ENCODE results near the gene IL7R. TPM values are rescaled to one million over a fixed set of nuclear protein-coding genes. Genes with fewer than 3 reads are reported as not detected.

The IL7R gene
- total RNA-seq, 1 donor from 2014 or later: not detected

DNA sequence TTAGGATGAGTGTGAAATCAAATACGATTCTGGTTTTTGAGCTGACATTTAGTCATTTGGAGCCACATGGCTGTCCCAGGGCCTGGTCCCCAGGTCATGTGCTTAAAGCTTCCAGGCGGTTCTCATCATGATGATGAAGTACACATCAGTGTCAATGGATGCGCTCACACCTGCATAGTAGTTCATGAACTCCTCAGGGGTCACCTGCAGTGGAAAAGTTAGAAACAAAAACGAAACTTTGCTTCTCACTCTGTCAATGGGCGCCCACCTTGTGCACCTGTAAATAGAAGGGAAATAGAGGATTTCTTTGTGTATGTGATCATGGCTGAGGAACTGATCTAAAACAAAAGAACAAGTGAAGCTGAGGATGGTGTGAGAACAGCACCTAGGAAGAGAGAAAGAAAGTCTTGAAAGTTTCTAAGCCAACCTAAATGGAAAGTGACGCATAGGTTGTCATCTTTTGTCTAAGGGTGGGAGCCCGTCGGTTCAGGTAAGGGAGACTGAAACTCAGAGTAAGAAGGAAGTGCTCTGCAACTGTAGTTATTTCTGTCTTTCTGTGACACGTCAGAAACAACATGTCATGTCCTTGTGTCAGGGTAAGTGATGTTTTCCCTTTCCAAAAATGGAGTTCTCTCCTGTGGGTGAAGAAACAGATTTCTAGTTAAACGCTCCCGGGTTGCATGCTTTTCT lies 47.9 kb downstream of the IL7R start:
- no peak for DNase-seq (ENCODE audit: low spot score, unreplicated experiment)
- H3K27me3 Mint-ChIP-seq: no peaks in the 10 kb centered on the region
- TF ChIP-seq, protein P1, sequence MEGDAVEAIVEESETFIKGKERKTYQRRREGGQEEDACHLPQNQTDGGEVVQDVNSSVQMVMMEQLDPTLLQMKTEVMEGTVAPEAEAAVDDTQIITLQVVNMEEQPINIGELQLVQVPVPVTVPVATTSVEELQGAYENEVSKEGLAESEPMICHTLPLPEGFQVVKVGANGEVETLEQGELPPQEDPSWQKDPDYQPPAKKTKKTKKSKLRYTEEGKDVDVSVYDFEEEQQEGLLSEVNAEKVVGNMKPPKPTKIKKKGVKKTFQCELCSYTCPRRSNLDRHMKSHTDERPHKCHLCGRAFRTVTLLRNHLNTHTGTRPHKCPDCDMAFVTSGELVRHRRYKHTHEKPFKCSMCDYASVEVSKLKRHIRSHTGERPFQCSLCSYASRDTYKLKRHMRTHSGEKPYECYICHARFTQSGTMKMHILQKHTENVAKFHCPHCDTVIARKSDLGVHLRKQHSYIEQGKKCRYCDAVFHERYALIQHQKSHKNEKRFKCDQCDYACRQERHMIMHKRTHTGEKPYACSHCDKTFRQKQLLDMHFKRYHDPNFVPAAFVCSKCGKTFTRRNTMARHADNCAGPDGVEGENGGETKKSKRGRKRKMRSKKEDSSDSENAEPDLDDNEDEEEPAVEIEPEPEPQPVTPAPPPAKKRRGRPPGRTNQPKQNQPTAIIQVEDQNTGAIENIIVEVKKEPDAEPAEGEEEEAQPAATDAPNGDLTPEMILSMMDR (IDR thresholded peaks at IDR 0.05; ENCODE audit: unreplicated experiment): no peak

DNA sequence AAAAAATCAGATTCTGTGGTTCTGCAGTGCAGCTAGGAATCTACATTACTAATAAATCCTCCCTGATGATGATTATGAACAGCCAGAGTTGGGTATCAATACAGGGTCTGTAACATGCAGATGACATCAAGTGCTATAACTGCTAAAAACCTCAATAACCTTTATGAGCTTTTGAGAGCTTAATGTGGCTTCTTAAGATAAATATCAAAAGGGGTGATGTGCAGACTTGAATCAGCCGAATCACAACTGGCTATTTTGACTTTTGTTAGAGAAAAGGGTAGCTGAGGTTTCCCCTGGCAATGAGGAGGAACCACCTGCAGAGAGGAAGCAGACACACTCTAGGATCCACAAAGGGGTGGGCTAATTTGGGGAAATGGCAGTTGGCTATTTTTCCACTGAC lies 51.5 kb downstream of the IL7R start:
- no peak for DNase-seq (ENCODE audit: low spot score, unreplicated experiment)
- H3K9me3 Mint-ChIP-seq (ENCODE audit: low read depth): peaks cover 22% of the 10 kb centered on the region
- TF ChIP-seq, protein P1 (IDR thresholded peaks at IDR 0.05; ENCODE audit: unreplicated experiment): no peak
- H3K4me1 Mint-ChIP-seq (ENCODE audit: low read depth): no peaks in the 10 kb centered on the region
- peaks cover 2% of the 10 kb centered on the region for H3K36me3 Mint-ChIP-seq (ENCODE audit: insufficient read depth)
- H3K27me3 Mint-ChIP-seq: no peaks in the 10 kb centered on the region
- no peak overlapping the region for H3K4me3 Mint-ChIP-seq (ENCODE audit: low read depth)
- H3K27ac Mint-ChIP-seq: no peak overlapping the region

More for the DNA sequence above, 47.9 kb downstream of the IL7R start:
- Mint-ChIP-seq H3K27ac (no peak overlapping the region), H3K36me3 (ENCODE audit: insufficient read depth) (no peaks in the 10 kb centered on the region), H3K9me3 (ENCODE audit: low read depth) (peaks cover 7% of the 10 kb centered on the region), H3K4me3 (ENCODE audit: low read depth) (no peak overlapping the region), H3K4me1 (ENCODE audit: low read depth) (no peaks in the 10 kb centered on the region)

DNA sequence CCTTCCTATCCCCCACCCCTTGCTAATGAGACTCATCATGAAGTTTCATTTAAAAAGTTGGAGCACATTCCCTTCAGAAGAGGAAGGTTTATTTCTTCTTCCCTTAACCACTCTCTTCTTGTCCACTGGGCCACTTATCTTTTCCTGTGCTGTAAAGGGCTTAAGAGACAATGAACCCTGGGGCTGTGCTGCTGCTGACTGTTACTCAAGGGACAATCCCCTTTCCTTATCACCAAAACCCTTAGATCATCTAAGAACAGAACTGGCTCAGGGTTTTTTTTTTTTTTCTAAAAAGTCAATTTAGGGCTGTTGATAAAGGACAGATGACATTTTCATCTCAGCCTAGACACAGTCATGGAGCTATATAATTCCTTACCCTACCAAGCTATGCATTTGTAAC lies 52.1 kb downstream of the IL7R start:
- no peak for DNase-seq (ENCODE audit: low spot score, unreplicated experiment)
- Mint-ChIP-seq H3K36me3 (ENCODE audit: insufficient read depth) (peaks cover 2% of the 10 kb centered on the region), H3K27ac (no peak overlapping the region), H3K9me3 (ENCODE audit: low read depth) (peaks cover 24% of the 10 kb centered on the region), H3K4me1 (ENCODE audit: low read depth) (no peaks in the 10 kb centered on the region), H3K4me3 (ENCODE audit: low read depth) (no peak overlapping the region), H3K27me3 (no peaks in the 10 kb centered on the region)
- TF ChIP-seq, protein P1 (IDR thresholded peaks at IDR 0.05; ENCODE audit: unreplicated experiment): no peak

DNA sequence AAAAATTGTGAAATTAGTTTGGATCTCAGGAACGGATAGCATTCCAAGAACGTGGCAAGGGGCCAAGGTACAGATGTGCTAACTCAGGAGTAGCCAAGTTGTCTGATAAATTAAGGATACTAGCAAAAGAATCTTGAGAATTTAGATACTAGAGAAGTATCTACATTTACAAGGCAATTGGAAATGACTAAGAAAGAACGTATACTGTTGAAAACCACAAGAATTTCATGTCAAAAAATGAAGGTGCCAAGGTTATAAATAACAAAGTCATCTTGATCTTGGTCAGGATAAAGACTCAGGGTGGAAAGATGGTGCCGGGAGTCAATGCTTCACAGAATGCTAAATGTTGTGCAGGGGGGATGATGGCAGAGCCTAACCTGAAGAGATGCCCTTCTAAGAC lies 62.5 kb downstream of the IL7R start:
- Mint-ChIP-seq H3K4me1 (ENCODE audit: low read depth) (no peaks in the 10 kb centered on the region), H3K9me3 (ENCODE audit: low read depth) (peaks cover 11% of the 10 kb centered on the region), H3K36me3 (ENCODE audit: insufficient read depth) (peaks cover 1% of the 10 kb centered on the region), H3K4me3 (ENCODE audit: low read depth) (no peak overlapping the region), H3K27me3 (peaks cover 20% of the 10 kb centered on the region), H3K27ac (no peak overlapping the region)
- TF ChIP-seq, protein P1 (IDR thresholded peaks at IDR 0.05; ENCODE audit: unreplicated experiment): no peak
- no peak for DNase-seq (ENCODE audit: low spot score, unreplicated experiment)

DNA sequence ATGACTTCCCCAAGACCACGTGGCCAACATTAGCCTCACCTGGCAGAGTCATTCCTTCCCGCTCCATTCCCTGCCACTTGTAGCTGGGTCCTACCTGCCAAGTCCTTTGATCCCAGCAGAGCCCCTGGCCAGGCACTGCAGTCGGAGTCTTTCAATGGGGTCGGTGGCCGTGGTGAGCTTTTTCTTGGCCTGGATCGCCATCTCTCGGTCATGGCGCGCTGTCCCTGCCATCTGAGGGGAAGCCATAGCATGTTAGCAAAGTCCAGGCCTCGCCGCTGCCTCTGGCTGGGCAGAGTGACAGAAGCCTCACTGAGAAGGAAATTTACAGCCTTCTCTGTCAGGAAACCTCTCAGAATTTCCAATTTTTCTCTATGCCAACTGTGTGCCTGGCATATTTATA lies 64.2 kb downstream of the IL7R start:
- TF ChIP-seq, protein P1 (IDR thresholded peaks at IDR 0.05; ENCODE audit: unreplicated experiment): peak; percentile 63
- peak; percentile 16 for DNase-seq (ENCODE audit: low spot score, unreplicated experiment)
- Mint-ChIP-seq H3K4me3 (ENCODE audit: low read depth) (no peak overlapping the region), H3K27ac (no peak overlapping the region), H3K4me1 (ENCODE audit: low read depth) (peaks cover 4% of the 10 kb centered on the region), H3K27me3 (peaks cover 35% of the 10 kb centered on the region), H3K36me3 (ENCODE audit: insufficient read depth) (no peaks in the 10 kb centered on the region), H3K9me3 (ENCODE audit: low read depth) (peaks cover 5% of the 10 kb centered on the region)
